ENCODE measurements around the gene HOXA13.

- TF ChIP-seq CTCF (conservative IDR thresholded peaks at IDR 0.05; ENCODE audit: low read length) (no peak), EZH2phosphoT487 (IDR thresholded peaks at IDR 0.05; ENCODE audit: borderline replicate concordance, low read depth, low read length) (no peak)
Observed at GRCh38 chr7:27197137-27198042, 2.5 kb downstream of the HOXA13 start.

Measured in OCI-LY7 (cell line).